T follicular helper cell (primary cell): Measurements from ENCODE around the gene FAM13C.
"Not testable (repeated sequence)": the region's sequence is repeated elsewhere in the genome, so short reads cannot be mapped to it uniquely, and the experiment has no call there.

Source experiments
- DNase-seq: peaks from one replicate; pipeline ENCODE4 v3.0.0-alpha.2; 2020; ENCODE audit warnings: low read depth

FAM13C gene

GRCh38 chr10:59276919-59277318, 85.4 kb downstream of the FAM13C start:
- no peak for DNase-seq

- no peak for DNase-seq
These were observed 86.2 kb downstream of the FAM13C start for GRCh38 chr10:59276133-59276532.

GRCh38 chr10:59273445-59273844, 88.9 kb downstream of the FAM13C start:
- no peak for DNase-seq

GRCh38 chr10:59272061-59272460, 90.3 kb downstream of the FAM13C start:
- DNase-seq, result no peak

- no peak for DNase-seq
These were observed 91.2 kb downstream of the FAM13C start for GRCh38 chr10:59271160-59271559.

GRCh38 chr10:59270492-59270891, 91.9 kb downstream of the FAM13C start:
- no peak for DNase-seq

- no peak for DNase-seq
These were observed 92.7 kb downstream of the FAM13C start for GRCh38 chr10:59269651-59270050.

- DNase-seq, result no peak
These were observed 93.9 kb downstream of the FAM13C start for GRCh38 chr10:59268460-59268859.

GRCh38 chr10:59266321-59266720, 96.0 kb downstream of the FAM13C start:
- no peak for DNase-seq

- DNase-seq, result no peak
These were observed 97.2 kb downstream of the FAM13C start for GRCh38 chr10:59265141-59265540.

- DNase-seq, result no peak
These were observed 103.5 kb downstream of the FAM13C start for GRCh38 chr10:59258890-59259289.

- DNase-seq, result no peak
These were observed 105.1 kb downstream of the FAM13C start for GRCh38 chr10:59257224-59257623.

- DNase-seq, result no peak
These were observed 106.9 kb downstream of the FAM13C start for GRCh38 chr10:59255463-59255862.

- no peak for DNase-seq
These were observed 109.9 kb downstream of the FAM13C start for GRCh38 chr10:59252491-59252890.

- DNase-seq, result no peak
These were observed 116.7 kb downstream of the FAM13C start for GRCh38 chr10:59245686-59246085.

- no peak for DNase-seq
These were observed 117.5 kb downstream of the FAM13C start for GRCh38 chr10:59244871-59245270.

GRCh38 chr10:59243611-59244195, 118.6 kb downstream of the FAM13C start:
- no peak for DNase-seq

GRCh38 chr10:59242991-59243390, 119.4 kb downstream of the FAM13C start:
- no peak for DNase-seq

- DNase-seq, result no peak
These were observed 120.3 kb downstream of the FAM13C start for GRCh38 chr10:59242057-59242456.

- DNase-seq, result no peak
These were observed 121.7 kb downstream of the FAM13C start for GRCh38 chr10:59240582-59241183.

GRCh38 chr10:59239108-59239507, 123.2 kb downstream of the FAM13C start:
- not testable (repeated sequence) for DNase-seq

- no peak for DNase-seq
These were observed 124.6 kb downstream of the FAM13C start for GRCh38 chr10:59237775-59238174.

- no peak for DNase-seq
These were observed 126.2 kb downstream of the FAM13C start for GRCh38 chr10:59236064-59236697.
